Activated naive CD4-positive, alpha-beta T cell (primary cell): ENCODE results near the gene CHSY1.

ENCODE experiments used
- DNase-seq, 4 experiments: peaks; one replicate each; lab custom pipeline; 2025; lab: John Stamatoyannopoulos, UW

CHSY1 gene

DNA sequence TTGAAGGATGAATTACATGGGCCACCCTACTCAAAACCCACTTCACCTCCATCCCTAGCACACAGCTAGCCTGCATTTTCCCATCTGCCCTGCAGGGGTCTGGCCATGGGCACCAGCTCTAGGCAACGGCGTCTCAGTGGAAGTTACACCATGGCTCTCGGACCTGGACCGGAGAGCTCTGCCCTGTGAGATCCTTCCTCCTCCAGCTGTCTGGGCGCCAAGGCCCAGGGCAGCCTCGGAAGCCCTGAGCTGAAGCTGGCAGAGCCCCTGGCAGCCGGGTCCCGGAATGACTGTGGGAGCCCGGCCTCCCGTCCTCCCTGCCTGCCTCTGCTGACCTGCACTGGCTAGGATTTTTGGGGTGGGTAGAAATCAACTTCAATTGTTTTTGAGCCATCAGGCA lies 98.9 kb downstream of the CHSY1 start:
- DNase-seq, result no peak

DNA sequence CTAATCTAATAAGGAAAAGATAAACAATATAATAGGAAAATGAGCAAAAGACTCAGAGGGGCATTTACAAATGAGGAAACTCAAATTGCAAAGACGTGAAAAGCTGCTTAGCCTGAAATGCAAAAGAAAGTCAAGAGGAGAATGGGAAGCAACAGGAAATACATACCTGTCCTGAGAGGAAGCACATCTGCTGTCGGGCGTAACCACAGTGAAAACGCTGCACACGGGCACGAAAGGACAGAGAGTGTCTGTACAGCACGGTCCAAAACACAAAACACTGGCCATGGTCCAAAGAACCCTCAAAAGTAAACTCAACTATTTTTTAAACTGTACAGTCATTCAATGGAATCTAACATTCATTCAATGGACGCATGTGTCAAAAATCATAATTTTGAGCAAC lies 100.6 kb downstream of the CHSY1 start:
- DNase-seq, result no peak

DNA sequence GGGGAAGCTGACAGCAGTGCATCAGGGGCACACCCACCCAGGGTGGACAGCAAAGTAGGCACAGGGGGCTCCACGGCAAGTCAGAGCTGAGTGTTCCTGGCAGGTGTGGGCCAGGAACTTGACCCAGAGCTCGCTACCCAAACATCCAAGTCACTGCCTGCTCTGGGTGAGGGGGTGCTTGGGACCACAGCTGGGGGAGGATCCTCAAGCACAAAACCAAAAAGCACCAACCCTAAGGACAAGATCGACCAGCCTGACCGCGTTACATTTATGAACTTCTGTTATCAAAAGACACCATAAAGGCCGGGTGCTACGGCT lies 101.2 kb downstream of the CHSY1 start:
- no peak for DNase-seq

DNA sequence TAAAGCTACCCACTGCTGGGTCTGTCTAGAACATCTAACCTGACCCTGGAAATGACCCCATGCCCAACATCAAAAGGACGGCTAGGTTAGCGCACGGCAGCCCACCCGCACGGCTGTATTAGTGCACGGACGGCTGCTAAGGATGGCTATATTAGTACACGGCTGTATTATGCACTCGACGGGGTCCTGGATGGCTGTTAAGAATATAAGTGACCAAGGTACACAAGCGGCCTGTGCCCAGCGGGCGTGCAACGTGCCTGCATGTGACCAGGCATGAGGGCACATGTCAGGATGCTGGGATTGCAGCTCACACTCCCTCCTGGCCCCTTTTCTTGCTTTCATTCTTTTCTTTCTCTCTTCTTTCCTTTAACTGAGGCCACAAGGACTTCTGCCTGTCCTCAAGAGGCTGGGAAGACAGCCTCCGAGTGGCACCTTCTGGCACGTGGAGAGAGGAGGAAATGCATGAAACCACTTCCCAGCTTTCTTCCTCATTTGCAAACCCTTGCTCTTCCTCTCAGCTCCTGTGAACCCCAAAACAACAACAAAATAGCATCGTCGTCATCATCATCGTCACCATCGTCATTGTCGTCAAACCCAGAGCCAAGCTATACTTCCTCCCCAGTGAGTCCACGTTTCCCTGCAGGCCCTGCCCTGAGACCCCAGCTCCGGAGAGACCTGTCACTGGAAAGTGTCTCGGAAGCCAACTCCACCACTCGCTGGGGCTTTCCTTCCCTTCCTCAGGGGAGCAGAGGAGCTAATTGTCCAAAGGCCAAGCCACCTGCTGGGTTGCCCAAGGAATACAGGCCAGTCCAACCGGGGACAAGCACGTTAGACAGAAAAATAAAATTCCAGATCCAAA lies 101.8 kb downstream of the CHSY1 start:
- no peak for DNase-seq

DNA sequence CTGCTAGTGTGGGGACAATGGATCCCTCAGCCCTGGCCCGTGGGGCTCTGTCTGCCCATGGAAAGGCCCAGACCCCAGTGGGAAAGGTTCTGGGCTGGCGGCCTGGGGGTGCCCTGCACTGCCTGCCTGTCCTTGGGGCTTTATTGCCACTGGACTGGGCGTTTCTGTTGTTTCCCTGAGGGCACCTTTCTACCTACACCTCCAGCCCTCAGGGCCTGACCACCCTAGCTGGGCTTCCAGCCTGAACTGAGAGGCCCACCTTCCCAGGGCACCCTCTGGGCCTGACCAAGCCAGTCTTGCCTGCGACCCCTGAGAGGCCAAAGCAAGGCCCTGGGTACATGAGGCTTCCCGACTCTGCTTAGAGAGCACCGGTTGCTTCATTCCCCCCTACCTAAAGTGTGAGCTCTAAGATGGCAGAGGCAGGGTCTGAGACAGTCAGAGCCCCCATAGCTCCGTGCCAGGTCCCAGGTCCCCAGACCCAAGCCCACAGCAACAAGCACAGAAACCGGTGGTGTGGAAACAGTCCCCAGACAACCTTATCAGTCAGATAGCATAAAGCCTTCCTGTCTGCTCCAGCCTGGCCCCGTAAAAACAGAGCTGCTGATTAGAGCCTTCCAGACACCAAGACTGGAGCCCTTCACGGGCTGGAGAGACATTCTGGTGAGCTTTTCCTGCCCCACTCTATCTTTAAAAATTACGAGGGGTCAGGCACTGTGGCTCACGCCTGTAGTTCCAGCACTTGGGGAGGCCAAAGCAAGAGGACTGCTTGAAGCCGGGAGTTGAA lies 102.8 kb downstream of the CHSY1 start:
- DNase-seq, result no peak

DNA sequence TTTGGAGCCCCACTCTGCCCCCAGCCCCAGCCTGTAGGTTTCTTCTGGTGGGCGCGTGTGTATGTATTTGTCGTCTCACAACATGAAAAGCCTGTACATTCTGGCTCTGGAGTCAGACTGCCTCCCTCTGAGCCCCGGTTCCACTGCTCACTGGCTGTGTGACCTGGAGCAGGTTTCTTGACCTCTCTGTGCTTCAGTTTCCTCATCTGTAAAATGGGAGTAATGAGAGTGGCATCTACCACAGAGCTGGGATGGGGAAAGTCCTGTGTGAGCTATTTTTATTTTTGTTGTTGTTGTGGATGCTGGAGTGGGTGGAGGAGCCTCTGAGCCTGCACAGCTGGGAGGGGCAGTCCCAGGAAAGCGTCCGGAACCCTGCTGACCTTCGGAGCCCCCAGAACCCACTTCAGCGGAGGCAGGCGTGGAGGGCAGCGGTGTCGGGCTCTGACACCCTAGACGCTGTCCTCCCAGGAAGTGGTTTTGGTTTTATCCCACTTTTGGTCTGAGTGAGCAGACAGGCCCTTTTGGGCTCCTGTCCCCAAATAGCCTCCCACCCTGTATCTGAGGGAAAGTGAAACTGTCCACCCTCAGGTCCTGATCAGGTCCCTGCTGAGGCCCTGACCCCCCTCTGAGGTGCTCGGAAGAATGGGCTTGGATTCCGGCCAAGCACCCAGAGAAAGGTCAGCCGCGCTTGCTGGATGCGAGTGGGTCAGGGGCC lies 103.5 kb downstream of the CHSY1 start:
- no peak for DNase-seq

DNA sequence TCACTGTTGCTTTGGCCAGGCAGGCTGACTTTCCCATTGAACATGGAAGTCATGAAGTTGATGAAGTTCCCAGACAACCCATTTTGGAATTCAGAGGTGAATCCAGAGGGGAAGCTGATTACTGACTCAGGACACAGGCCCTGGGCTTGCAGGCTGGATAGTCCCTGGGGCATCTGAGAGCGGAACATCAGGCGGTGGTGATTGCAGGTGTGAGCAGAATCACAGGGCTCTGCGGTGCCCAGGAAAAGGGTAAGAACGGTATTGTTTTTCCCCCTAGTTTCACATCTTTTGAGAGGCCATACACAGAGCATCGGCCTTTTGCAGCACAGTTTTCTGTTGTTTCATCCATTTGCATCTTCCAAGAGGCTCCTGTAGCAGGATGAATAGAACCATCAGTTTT lies 104.7 kb downstream of the CHSY1 start:
- no peak for DNase-seq

DNA sequence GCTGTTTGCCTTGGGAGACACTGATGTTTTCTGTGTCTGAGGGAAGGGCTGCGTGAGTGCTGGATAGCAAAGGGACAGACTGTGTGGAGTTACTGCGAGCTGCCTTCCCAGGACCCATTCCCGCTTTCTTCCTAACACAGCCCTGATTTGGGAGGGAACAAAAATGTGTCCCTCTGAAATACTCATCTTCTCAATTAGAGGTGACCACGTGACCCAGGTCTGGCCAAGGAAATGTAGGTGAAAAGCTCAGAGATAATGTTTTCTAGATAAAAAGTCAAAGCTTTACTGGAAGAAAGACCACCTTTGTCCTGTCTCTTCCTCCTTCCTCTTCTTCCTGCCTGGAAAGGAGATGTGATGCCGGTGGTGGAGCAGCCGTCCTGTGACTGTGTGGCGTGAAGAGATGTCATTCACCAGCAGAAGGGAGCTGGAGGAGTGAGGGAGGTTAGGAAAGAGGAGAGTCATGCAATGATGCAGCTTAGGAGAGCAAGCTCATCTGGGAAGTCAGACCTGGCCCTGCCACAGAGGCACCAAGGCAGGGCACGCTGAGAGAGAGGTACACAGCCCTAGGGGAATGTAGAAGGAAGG lies 105.6 kb downstream of the CHSY1 start:
- DNase-seq, result no peak

DNA sequence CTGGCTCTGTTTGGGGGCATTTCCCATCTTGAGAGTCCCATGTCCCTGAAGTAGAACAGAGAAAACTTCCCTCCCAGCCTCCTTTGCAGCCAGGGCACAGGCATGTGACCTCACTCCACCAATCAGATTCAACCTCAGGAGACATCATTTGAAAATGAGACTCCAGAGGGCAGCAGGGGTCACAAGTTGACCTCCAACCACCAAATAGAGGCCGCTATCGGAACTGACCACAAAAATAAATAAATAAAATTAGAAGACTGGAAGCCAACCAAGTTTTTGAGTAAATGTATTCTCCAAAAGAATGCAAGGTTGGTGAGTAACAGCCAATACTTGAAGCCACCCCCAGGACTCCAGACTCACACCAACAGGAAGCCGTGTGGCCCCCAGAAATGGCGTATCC lies 106.5 kb downstream of the CHSY1 start:
- DNase-seq, result no peak

DNA sequence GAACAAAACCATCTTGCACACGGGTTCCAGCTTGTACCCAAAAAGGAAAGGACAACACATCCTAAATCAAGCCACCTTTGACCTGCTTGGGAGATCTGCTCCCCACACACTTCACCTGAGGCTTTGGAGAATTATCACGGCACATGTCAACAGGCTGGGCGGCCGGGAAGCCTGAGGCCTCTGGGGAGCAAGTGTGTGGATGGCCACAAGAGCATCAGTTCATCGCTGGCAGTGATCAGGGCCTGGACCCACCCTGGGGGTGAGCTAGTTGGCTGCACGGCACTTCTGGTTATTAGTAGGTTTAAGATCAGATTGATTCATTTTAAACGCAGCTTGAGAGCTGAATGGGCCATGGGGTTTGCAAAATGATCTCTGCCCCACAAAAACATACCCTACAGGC lies 108.5 kb downstream of the CHSY1 start:
- no peak for DNase-seq

DNA sequence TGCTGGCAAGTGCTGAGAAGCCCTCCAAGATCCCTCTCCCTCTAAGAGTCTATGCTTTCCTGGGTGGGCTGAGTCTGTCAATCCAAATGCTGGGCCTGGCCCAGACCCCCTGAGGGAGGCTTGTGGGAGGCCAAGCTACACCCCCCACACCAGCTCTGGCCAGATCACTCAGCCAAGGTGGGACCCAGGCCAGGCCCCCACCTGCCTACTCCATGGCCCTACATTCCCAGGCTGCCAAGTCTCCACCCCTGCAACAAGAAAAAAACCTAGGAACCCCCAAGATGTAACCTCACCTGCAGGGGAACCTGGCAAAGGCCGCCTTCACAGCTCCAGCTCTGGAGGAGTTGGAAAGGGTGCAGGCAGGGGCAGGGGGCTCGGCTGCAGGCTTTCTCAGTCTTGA lies 109.1 kb downstream of the CHSY1 start:
- DNase-seq, result no peak

DNA sequence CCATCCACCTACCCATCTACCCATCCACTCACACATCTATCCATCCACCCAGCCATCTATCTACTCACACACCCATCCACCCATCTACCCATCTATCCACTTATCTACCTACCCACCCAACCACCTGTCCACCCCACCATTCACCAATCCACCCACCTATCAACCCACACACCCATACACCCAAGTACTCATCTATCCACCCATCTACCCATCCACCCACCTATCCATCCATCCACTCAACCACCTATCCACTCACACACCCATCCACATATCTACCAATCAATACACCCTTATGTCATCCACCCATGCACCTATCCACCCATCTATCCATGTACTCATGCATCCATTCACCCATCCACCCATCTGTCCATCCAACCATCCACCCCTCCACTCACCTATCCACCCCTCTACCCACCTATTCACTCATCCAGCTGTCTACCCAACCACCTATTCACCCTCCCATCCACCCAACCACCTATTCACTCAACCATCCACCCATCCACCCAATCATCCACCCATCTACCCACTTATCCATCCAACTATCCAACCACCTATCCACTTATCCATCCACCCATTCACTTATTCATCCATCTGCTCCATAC lies 109.8 kb downstream of the CHSY1 start:
- DNase-seq, result no peak

DNA sequence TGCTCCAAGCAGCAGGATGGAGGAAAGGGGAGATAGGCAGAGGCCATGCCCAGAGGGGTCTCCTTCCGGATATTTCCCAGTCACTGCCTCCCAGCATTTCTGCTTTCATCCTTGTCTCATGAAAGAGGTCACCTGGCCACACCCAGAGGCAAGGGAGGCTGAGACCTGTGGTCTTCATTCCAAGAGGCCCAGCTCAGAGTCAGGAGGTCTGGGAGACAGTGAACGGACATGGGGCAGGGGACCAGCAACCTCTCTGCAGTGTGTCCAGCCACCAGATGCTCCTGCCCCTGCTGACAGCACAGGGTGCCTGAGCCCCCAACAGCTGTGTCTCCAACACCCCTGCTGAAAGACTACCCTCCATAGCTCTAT lies 111.2 kb downstream of the CHSY1 start:
- no peak for DNase-seq

DNA sequence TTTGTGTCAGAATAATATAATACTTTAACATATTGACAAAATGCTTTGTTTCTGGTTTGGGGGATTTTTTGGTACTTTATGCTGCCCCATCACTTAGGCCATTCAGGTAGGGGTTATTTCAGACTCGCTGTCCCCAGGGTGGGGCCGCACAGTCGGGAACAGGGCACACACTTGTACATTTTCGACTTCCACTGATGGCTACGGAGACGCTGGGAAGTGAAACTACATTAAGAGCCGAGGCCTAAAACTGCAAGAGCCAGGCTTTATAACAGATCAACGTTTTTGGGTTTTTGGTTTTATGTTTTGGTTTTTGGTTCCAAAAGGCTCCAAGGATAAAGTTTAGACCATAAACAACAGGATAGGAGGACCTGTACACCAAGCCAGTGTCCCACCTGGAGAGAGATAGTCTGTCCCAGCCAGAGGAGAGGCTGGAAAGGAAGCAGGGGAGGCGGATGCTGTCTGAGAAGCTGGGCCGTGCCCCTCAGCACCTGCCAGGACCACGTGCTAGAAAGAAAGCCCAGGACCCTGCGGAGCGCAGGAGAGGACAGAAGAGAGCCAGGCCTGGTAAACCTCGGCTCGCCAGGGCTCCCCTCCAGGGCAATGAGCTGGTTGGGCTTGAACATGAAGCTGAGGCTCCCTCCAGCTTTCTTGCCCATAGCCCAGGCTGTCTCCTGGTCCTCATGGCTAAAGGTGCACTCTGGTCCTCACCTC lies 111.7 kb downstream of the CHSY1 start:
- no peak for DNase-seq

DNA sequence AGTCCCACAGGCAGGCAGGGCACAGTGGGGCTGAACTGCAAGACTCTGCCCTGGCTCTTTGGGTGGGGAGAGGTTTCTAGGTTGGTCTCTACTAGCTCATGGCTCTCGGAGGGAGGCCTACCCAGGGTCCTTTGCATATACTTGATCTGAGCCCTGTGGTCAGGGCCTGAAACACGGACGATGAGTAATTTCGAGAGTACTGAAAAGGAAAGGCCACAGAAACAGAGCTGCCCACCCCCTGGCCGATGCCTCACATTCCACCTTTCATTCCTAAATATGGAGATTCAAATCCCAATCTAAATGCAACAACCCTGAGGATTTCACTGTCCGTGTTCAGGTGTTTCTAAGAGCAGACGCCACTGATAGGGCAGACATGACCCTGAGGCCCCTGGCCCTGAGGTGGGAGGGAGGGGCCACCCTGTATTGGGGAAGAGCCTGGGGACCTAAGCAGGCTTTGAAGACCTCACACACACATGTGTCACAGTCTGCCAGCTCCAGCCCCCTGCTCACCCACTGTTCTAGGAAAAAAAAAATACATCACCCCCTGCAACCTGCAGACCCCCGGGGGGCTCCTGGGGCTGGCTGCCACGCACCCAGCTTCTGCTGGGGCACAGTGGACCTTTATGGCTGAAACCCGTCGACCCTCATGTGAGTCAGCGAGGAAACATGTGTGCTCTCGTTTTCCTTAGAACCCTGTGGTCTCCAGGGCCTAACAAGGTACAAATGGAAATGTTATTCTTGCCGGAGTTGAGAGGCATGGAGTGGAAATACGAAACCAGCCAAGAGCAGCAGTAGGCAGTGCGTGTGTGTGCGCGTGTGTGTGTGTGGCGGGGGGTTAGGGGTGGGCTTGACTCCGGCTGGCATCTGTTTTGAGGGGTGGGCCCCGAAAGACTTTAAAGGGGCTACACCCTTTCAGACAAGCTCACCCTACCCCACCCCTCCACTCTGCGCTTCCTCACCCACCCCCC lies 112.7 kb downstream of the CHSY1 start:
- no peak for DNase-seq

DNA sequence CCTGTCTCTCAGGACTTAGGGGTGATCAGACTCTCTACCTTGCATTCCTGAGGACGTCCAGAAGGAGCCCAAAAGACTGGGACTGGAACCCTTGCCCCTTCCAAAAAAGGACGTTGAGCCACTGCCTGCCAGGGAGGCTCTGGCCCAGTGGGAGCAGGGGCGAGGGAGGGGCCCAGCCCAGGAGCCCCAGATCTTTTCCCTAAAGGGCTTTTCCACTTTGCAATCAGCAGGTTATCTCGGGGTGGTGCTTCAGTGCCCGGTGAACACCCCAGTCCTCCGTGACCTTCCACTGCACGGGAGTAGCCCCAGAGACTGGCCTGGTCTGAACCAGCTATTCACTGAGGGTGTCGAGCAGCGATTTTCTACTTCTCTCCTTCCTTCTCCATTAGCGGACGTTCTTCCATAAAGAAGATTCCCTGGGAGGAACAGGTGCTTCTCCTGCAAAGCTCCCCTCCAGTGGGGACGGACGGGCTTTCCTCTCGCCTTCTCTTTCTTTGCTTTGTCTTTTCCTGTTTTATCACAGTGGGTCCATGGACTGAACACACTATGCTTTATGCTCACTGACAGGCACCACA lies 113.7 kb downstream of the CHSY1 start:
- no peak for DNase-seq

DNA sequence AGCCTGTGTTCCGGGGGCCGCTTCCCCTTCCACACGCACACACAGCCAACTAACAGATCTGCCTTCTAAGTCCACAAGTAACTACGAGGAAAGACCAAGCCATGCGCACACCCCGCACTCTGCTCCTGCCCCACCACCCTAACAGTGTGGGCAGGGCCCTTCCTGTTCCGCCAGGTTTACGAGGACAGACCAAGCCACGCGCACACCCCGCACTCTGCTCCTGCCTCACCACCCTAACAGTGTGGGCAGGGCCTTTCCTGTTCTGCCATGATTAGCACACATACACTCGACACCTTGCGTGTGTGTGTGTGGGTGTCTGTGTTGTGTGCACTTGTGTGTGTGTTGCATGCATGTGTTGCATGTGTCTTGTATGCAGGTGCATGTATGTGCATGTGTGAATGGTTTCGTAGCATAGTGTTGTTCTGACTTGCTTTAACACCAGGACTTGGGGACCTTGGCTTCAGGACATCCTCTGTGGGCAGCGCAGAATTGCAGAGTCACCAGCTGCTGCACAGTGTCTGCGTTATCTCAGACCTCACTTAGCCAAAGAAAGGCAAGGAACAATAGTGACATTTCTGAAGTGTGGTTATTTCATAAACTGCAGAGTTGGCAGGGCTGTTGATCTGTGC lies 114.4 kb downstream of the CHSY1 start:
- no peak for DNase-seq

DNA sequence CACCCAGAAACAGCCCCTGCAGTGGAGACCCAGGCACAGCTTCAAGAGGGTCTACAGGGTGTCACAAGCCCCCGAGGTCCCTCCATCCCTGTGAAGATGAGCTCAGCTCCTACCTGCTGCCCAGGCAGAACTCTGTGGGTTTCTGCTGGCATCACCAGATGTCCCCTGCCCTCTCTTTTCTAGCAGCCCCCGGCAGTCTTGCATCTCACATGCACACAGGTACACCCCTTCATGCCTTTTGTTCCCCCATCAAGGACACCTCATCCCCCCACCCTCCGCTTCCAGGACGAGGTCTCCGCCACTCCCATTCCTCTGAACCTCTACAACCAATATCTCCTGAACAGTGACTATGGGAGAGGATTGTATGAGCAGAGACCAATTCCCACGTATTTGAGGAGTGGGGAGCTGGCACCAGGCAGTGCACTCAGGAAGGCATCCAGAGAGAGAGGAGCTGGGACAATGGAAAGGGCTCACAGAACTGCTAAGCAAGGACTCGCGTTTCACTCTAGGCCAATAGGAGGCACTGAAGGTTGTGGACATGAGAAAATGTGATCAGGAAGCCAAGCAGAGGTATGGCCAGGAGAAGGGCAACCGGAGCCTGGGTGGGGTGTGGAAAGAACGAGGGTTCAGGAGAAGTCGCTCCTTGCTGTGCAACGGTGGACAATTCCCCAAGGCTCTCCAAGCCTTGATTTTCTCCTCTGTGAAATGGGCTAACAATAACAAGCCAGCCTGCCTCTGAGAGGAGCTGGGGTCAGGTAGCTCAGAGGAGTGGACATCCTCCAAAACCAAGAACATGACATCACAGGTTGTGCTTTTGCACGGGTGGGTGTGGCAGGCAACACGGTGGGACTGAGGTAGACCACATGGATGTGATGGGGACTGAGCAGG lies 115.2 kb downstream of the CHSY1 start:
- DNase-seq, result no peak
